ENCODE results near the gene TPCN1.

GRCh38 chr12:113316155-113316554, 94.9 kb downstream of the TPCN1 start:
- no peak for TF ChIP-seq PRDM2 (tag by site-specific recombination; IDR thresholded peaks at IDR 0.05; ENCODE audit: borderline replicate concordance)
- no peak for TF ChIP-seq ZEB2 (tag by site-specific recombination; IDR thresholded peaks at IDR 0.05)
- 0 out of 2 replicates have a peak, but pooled peaks have one; percentile 13 for TF ChIP-seq CTCF (tag by site-specific recombination; IDR thresholded peaks at IDR 0.05)
- TF ChIP-seq ZNF280D (tag by site-specific recombination; IDR thresholded peaks at IDR 0.05) = no peak
- no peak for TF ChIP-seq OSR2 (tag by site-specific recombination; IDR thresholded peaks at IDR 0.05)

Data from HEK293 (cell line).